ENCODE measurements around the gene ZNF385A.

The ZNF385A gene

GRCh38 chr12:54392485-54393206, 8.1 kb upstream of the ZNF385A start:
- no peak for DNase-seq (ENCODE audit: low read depth in 2 of 2)

- DNase-seq (ENCODE audit: low read depth in 2 of 2), result peak; percentile 59 to 64
Measured at GRCh38 chr12:54390668-54391551, 6.4 kb upstream of the ZNF385A start.

- DNase-seq (ENCODE audit: low read depth in 2 of 2), result no peak
Measured at GRCh38 chr12:54390176-54390667, 5.7 kb upstream of the ZNF385A start.

- no peak for DNase-seq (ENCODE audit: low read depth in 2 of 2)
Measured at GRCh38 chr12:54389607-54390175, 5.2 kb upstream of the ZNF385A start.

- no peak for DNase-seq (ENCODE audit: low read depth in 2 of 2)
Measured at GRCh38 chr12:54389134-54389508, 4.6 kb upstream of the ZNF385A start.

- no peak for DNase-seq (ENCODE audit: low read depth in 2 of 2)
Measured at GRCh38 chr12:54388237-54389133, 4.0 kb upstream of the ZNF385A start.

GRCh38 chr12:54387114-54387467, 2.6 kb upstream of the ZNF385A start:
- DNase-seq (ENCODE audit: low read depth in 2 of 2), result no peak

GRCh38 chr12:54386403-54387113, 2.0 kb upstream of the ZNF385A start:
- no peak for DNase-seq (ENCODE audit: low read depth in 2 of 2)

- DNase-seq (ENCODE audit: low read depth in 2 of 2), result no peak
Measured at GRCh38 chr12:54385251-54385914, 850 bp upstream of the ZNF385A start.

GRCh38 chr12:54383041-54383609, 1.4 kb downstream of the ZNF385A start:
- DNase-seq (ENCODE audit: low read depth in 2 of 2), result no peak

- no peak for DNase-seq (ENCODE audit: low read depth in 2 of 2)
Measured at GRCh38 chr12:54381136-54381535, 3.4 kb downstream of the ZNF385A start.

GRCh38 chr12:54379398-54380201, 4.9 kb downstream of the ZNF385A start:
- peak; percentile 89 to 90 for DNase-seq (ENCODE audit: low read depth in 2 of 2)

GRCh38 chr12:54378796-54379397, 5.6 kb downstream of the ZNF385A start:
- DNase-seq (ENCODE audit: low read depth in 2 of 2), result no peak

GRCh38 chr12:54377797-54378515, 6.6 kb downstream of the ZNF385A start:
- no peak for DNase-seq (ENCODE audit: low read depth in 2 of 2)

GRCh38 chr12:54377007-54377406, 7.5 kb downstream of the ZNF385A start:
- DNase-seq (ENCODE audit: low read depth in 2 of 2), result no peak

- DNase-seq (ENCODE audit: low read depth in 2 of 2), result no peak
Measured at GRCh38 chr12:54376596-54376995, 7.9 kb downstream of the ZNF385A start.

GRCh38 chr12:54375259-54375579, 9.3 kb downstream of the ZNF385A start:
- DNase-seq (ENCODE audit: low read depth in 2 of 2), result no peak

GRCh38 chr12:54374562-54375258, 9.8 kb downstream of the ZNF385A start:
- no peak for DNase-seq (ENCODE audit: low read depth in 2 of 2)
